GM12878 (cell line): ENCODE measurements around the gene KCNK17. TPM values are rescaled to one million over a fixed set of nuclear protein-coding genes. Genes with fewer than 3 reads are reported as not detected.

ENCODE experiments used
- ATAC-seq: fragments of 200-7000 bp; cut with Tn5 transposase; 3 replicates; pipeline ENCODE4 v1.9.1; 2020; ENCODE audit warnings: mild to moderate bottlenecking, moderate library complexity
- BruUV-seq: library from RNA; stranded (reverse); fragments of 400-500 nt; replicated peaks from 2 replicates; lab custom pipeline; 2021; lab: Mats Ljungman, UMichigan
- CTCF ChIA-PET: fragments of 300-600 bp; sonication (Branson Sonifier 250); formaldehyde crosslinking; extraction: SDS; loops from one replicate; lab custom pipeline; 2021; ENCODE audit warnings: inconsistent platforms; lab: Yijun Ruan, JAX
- POLR2A ChIA-PET: fragments of 350-600 bp; formaldehyde crosslinking; extraction: SDS; loops from one replicate; lab custom pipeline; 2021; ENCODE audit warnings: inconsistent platforms; lab: Charles Lee
- RAD21 ChIA-PET: fragments of 300-600 bp; sonication (Branson Sonifier 250); formaldehyde crosslinking; loops from one replicate; lab custom pipeline; 2023; ENCODE audit warnings: antibody characterized with exemption; ENCODE audit not compliant: unreplicated experiment; lab: Charles Lee
- SMC1A ChIA-PET: fragments of 300-600 bp; sonication (Branson Sonifier 250); formaldehyde crosslinking; loops from one replicate; lab custom pipeline; 2023; ENCODE audit not compliant: unreplicated experiment, uncharacterized antibody; lab: Charles Lee
- DNase-seq: peaks from one replicate; pipeline ENCODE4 v3.0.0-alpha.2; 2011; ENCODE audit warnings: low read depth, low spot score
- FAIRE-seq: peaks from 3 replicates; lab custom pipeline; 2011; peaks lifted over from hg19 to GRCh38; lab: Jason Lieb, UNC
- H2AFZ ChIP-seq: 2 replicates; pipeline ENCODE4 v1.6.0; 2011; ENCODE audit warnings: low read depth, low read length, control low read depth; ENCODE audit not compliant: control insufficient read depth
- H3K27ac ChIP-seq: 2 replicates; pipeline ENCODE4 v1.5.1; 2011; ENCODE audit warnings: control low read depth; ENCODE audit not compliant: control insufficient read depth, insufficient read depth
- H3K27me3 ChIP-seq, 2 experiments: replicated peaks in 1 of 2; 2 replicates each; pipeline versions ENCODE4 v1.6.0 to v1.6.1; 2011; ENCODE audit warnings: low read length in 1 of 2; ENCODE audit not compliant: control insufficient read depth in 2 of 2, insufficient read depth in 2 of 2
- H3K36me3 ChIP-seq, 2 experiments: 2 replicates each; pipeline ENCODE4 v1.5.1; 2011; ENCODE audit warnings: low read length in 1 of 2; ENCODE audit not compliant: control insufficient read depth in 2 of 2, insufficient read depth in 2 of 2
- H3K4me1 ChIP-seq: 2 replicates; pipeline ENCODE4 v1.6.1; 2011; ENCODE audit warnings: mild to moderate bottlenecking, low read length, moderate library complexity, mixed read lengths; ENCODE audit not compliant: control insufficient read depth, insufficient read depth
- H3K4me2 ChIP-seq: 2 replicates; pipeline ENCODE4 v1.6.0; 2011; ENCODE audit warnings: control low read depth; ENCODE audit not compliant: control insufficient read depth, insufficient read depth
- H3K4me3 ChIP-seq: fragments of 200-600 bp; sonication (generic); 2 replicates; pipeline ENCODE4 v1.5.1; 2016
- H3K79me2 ChIP-seq: 2 replicates; pipeline ENCODE4 v1.6.0; 2011; ENCODE audit warnings: low read length; ENCODE audit not compliant: control insufficient read depth, insufficient read depth
- H3K9ac ChIP-seq: 2 replicates; pipeline ENCODE4 v1.8.0; 2011; ENCODE audit warnings: low read length, control low read depth, mixed read lengths; ENCODE audit not compliant: control insufficient read depth, insufficient read depth
- H3K9me3 ChIP-seq: replicated peaks from 3 replicates; pipeline ENCODE4 v1.5.1; 2011; ENCODE audit warnings: mild to moderate bottlenecking, low read length; ENCODE audit not compliant: control insufficient read depth, insufficient read depth
- H4K20me1 ChIP-seq: 2 replicates; pipeline ENCODE4 v1.6.0; 2011; ENCODE audit not compliant: control insufficient read depth, insufficient read depth
- CHD2 ChIP-seq: IDR thresholded peaks from 2 replicates; pipeline ENCODE4 v1.6.1; 2011; ENCODE audit warnings: low read depth, low read length, improper control_type of control experiment, borderline replicate concordance
- CREM ChIP-seq: IDR thresholded peaks from 2 replicates; pipeline ENCODE4 v1.6.1; 2014; ENCODE audit warnings: antibody characterized with exemption, low read depth
- EGR1 ChIP-seq, 2 experiments: IDR thresholded peaks; 1 replicate in 1 of 2; 2 replicates in 1 of 2; pipeline ENCODE4 v1.6.1; 2011 to 2012; ENCODE audit warnings: low read depth in 2 of 2, low read length in 2 of 2, borderline replicate concordance in 1 of 2, mild to moderate bottlenecking in 1 of 2, moderate library complexity in 1 of 2
- FOXM1 ChIP-seq: IDR thresholded peaks from 2 replicates; pipeline ENCODE4 v1.6.1; 2012; ENCODE audit warnings: low read depth, mild to moderate bottlenecking, inconsistent platforms, low read length, moderate library complexity
- HDAC2 ChIP-seq: fragments of 200-600 bp; sonication (generic); IDR thresholded peaks from 2 replicates; pipeline ENCODE4 v1.6.1; 2017
- HDGF ChIP-seq: fragments of 450-650 bp; IDR thresholded peaks from 2 replicates; pipeline ENCODE4 v1.6.1; 2016; ENCODE audit warnings: antibody characterized with exemption
- IKZF2 ChIP-seq, 2 experiments: fragments of 450-650 bp; IDR thresholded peaks; 2 replicates each; pipeline ENCODE4 v1.6.1; 2017; ENCODE audit warnings: mild to moderate bottlenecking in 2 of 2, moderate library complexity in 2 of 2
- IRF4 ChIP-seq: IDR thresholded peaks from 2 replicates; pipeline ENCODE4 v1.6.1; 2011; ENCODE audit warnings: low read depth, low read length
- NR2C2 ChIP-seq: IDR thresholded peaks from 2 replicates; pipeline ENCODE4 v1.6.1; 2011; ENCODE audit warnings: borderline replicate concordance, low read depth; ENCODE audit not compliant: control insufficient read depth, insufficient read length
- RB1 ChIP-seq: fragments of 450-650 bp; formaldehyde crosslinking; IDR thresholded peaks from 2 replicates; pipeline ENCODE4 v1.6.1; 2017; ENCODE audit warnings: mild to moderate bottlenecking, borderline replicate concordance
- RELB ChIP-seq: fragments of 450-650 bp; IDR thresholded peaks from 2 replicates; pipeline ENCODE4 v1.6.1; 2017; ENCODE audit warnings: low read depth, mild to moderate bottlenecking, moderate library complexity
- SMAD1 ChIP-seq: fragments of 450-650 bp; IDR thresholded peaks from 2 replicates; pipeline ENCODE4 v1.6.1; 2018; ENCODE audit warnings: mild to moderate bottlenecking, low read depth; ENCODE audit not compliant: partially characterized antibody
- SUPT20H ChIP-seq: IDR thresholded peaks from 2 replicates; pipeline ENCODE4 v1.6.1; 2011; ENCODE audit warnings: low read depth, mild to moderate bottlenecking, low read length, moderate library complexity, borderline replicate concordance; ENCODE audit not compliant: control insufficient read depth
- ZNF217 ChIP-seq: fragments of 450-650 bp; IDR thresholded peaks from 2 replicates; pipeline ENCODE4 v1.6.1; 2017; ENCODE audit warnings: antibody characterized with exemption, mild to moderate bottlenecking
- WGBS: methylation state at CpG from one replicate; pipeline ENCODE4 v1.1.6; 2016; ENCODE audit warnings: low lambda C conversion rate; ENCODE audit not compliant: insufficient replicate concordance, insufficient coverage; ENCODE audit errors: missing lambda C conversion rate; 5-methylcytosine and 5-hydroxymethylcytosine counted together
- in situ Hi-C: fragments of 300-500 bp; cut with MboI; formaldehyde crosslinking; loops from 9 replicates; pipeline ENCODE4 v1.14.3; 2018; ENCODE audit warnings: mixed read lengths
- intact Hi-C: fragments of 100-400 bp; cut with micrococcal nuclease; formaldehyde crosslinking; loops from one replicate; pipeline ENCODE4 v1.14.2; 2022; ENCODE audit not compliant: unreplicated experiment
- polyA plus RNA-seq, 11 experiments: library from polyadenylated mRNA; depleted of rRNA in 4 of 11; unstranded in 6 of 11; stranded (reverse) in 5 of 11; fragments of >200 nt; fragmentation: Nextera tagmentation in 4 of 11; fragmentation: Illumina TruSeq in 1 of 11; extraction: Ambion mirVana in 4 of 11; extraction: Trizol in 1 of 11; gene quantifications; 1 replicate in 1 of 11; 2 replicates in 10 of 11; pipeline versions ENCODE4 v1.2.1 to v1.2.3, GENCODE V29; 2011 to 2016; ENCODE audit warnings: inconsistent platforms in 2 of 11, missing spikeins in 2 of 11, low read depth in 1 of 11
- total RNA-seq, 4 experiments: library from RNA; depleted of rRNA in 3 of 4; stranded (reverse); fragments of >200 nt in 3 of 4; fragmentation: Illumina TruSeq in 1 of 4; extraction: Trizol in 1 of 4; gene quantifications; 2 replicates each; pipeline versions ENCODE4 v1.2.1 to v1.2.3, GENCODE V29; 2013 to 2021

The KCNK17 gene
- total and polyA plus RNA-seq, 10 of the 15 experiments (the other 5 are each of a cell fraction or from before 2014, with no cell fraction given) = not detected

GRCh38 chr6:39250507-39250906 is 63.7 kb downstream of the KCNK17 start:
- in situ Hi-C loops = no loop called here
- TF ChIP-seq CREM (no peak), HDAC2 (no peak), FOXM1 (no peak), HDGF (no peak), RB1 (no peak), RELB (no peak)
- TF ChIP-seq, all 136 proteins: peak for 0
- Histone ChIP-seq H3K27ac (no peak overlapping the region), H3K4me1 (no peaks in the 10 kb centered on the region), H3K4me3 (no peak overlapping the region), H2AFZ (no peak overlapping the region), H3K27me3 (no peaks in the 10 kb centered on the region; a peak in 2 of 4 replicates), H3K36me3 (no peaks in the 10 kb centered on the region), H3K79me2 (no peaks in the 10 kb centered on the region), H3K9me3 (no peaks in the 10 kb centered on the region), H4K20me1 (no peaks in the 10 kb centered on the region), H3K9ac (no peak overlapping the region), H3K4me2 (no peak overlapping the region)
- no peak for DNase-seq
- FAIRE-seq = no peak
- no TSS peak for BruUV-seq
- no peak for ATAC-seq
- ChIA-PET POLR2A (no interaction called here), SMC1A (interaction anchor here (0.8 kb wide), 1 partner anchor 698 kb away, joined by 3 read pairs; no protein-coding TSS in a partner anchor), RAD21 (no interaction called here), CTCF (no interaction called here)
- intact Hi-C loops = no loop called here

- H3K4me1 ChIP-seq = no peaks in the 10 kb centered on the region
- SMC1A ChIA-PET = no interaction called here
- H3K36me3 ChIP-seq = no peaks in the 10 kb centered on the region
- in situ Hi-C loops (no loop called here), intact Hi-C loops (no loop called here)
- CTCF ChIA-PET = interaction anchor here (1.5 kb wide), 1 partner anchor 11 kb away, joined by 3 read pairs; no protein-coding TSS in a partner anchor
- no peaks in the 10 kb centered on the region for H3K79me2 ChIP-seq
- no peak overlapping the region for H2AFZ ChIP-seq
- ATAC-seq (no peak), FAIRE-seq (no peak), DNase-seq (no peak)
- H3K4me2 ChIP-seq = no peak overlapping the region
- no peak overlapping the region for H3K27ac ChIP-seq
- H4K20me1 ChIP-seq = no peaks in the 10 kb centered on the region
- RAD21 ChIA-PET = no interaction called here
- POLR2A ChIA-PET = no interaction called here
- BruUV-seq = no TSS peak
- TF ChIP-seq SMAD1 (no peak), ZNF217 (no peak), CHD2 (no peak), IKZF2 (IDR thresholded peaks at IDR 0.05) (no peak), EGR1 (IDR thresholded peaks at IDR 0.05; ENCODE audit: borderline replicate concordance in 1 of 2, low read depth in 2 of 2, low read length in 2 of 2) (no peak), IRF4 (no peak), NR2C2 (no peak), SUPT20H (no peak)
- no peak overlapping the region for H3K4me3 ChIP-seq
- WGBS = 4% methylated on average over 1 of the region's 1 CpG
- no peaks in the 10 kb centered on the region for H3K9me3 ChIP-seq
- no peaks in the 10 kb centered on the region; a peak in 2 of 4 replicates for H3K27me3 ChIP-seq
- H3K9ac ChIP-seq = no peak overlapping the region
Observed at GRCh38 chr6:39249278-39249677, 64.9 kb downstream of the KCNK17 start.
